Measurements from ENCODE around the gene ACTR3C. TPM values are rescaled to one million over a fixed set of nuclear protein-coding genes. Genes with fewer than 3 reads are reported as not detected.

Gene ACTR3C
- total RNA-seq, 1 experiment from 2014 or later, result 0.48 TPM

- Histone ChIP-seq H2AFZ (ENCODE audit: low read length) (no peak overlapping the region), H3K36me3 (ENCODE audit: insufficient read depth, low read length) (no peaks in the 10 kb centered on the region), H3K9me3 (ENCODE audit: low read length) (no peaks in the 10 kb centered on the region), H3K27ac (ENCODE audit: low read length) (no peak overlapping the region), H3K4me1 (ENCODE audit: low read length) (peaks cover 14% of the 10 kb centered on the region), H3K27me3 (ENCODE audit: low read length) (no peaks in the 10 kb centered on the region), H4K20me1 (ENCODE audit: insufficient read depth, low read depth, low read length) (no peaks in the 10 kb centered on the region), H3K4me3 (ENCODE audit: low read length) (no peak overlapping the region), H3K9me2 (replicated peaks; ENCODE audit: insufficient read depth, low read length) (no peaks in the 10 kb centered on the region), H3K4me2 (ENCODE audit: low read depth, low read length, poor library complexity, severe bottlenecking) (no peak overlapping the region), H3K9ac (ENCODE audit: low read length) (no peak overlapping the region), H3K79me2 (ENCODE audit: low read length) (no peaks in the 10 kb centered on the region)
- no peak for DNase-seq
Measured at GRCh38 chr7:150361807-150362621, 38.7 kb upstream of the ACTR3C start.

- Histone ChIP-seq H3K9me2 (replicated peaks; ENCODE audit: insufficient read depth, low read length) (no peaks in the 10 kb centered on the region), H3K9me3 (ENCODE audit: low read length) (no peaks in the 10 kb centered on the region), H3K4me1 (ENCODE audit: low read length) (peaks cover 14% of the 10 kb centered on the region), H3K27me3 (ENCODE audit: low read length) (no peaks in the 10 kb centered on the region), H2AFZ (ENCODE audit: low read length) (no peak overlapping the region), H3K9ac (ENCODE audit: low read length) (no peak overlapping the region), H4K20me1 (ENCODE audit: insufficient read depth, low read depth, low read length) (no peaks in the 10 kb centered on the region), H3K4me3 (ENCODE audit: low read length) (no peak overlapping the region), H3K4me2 (ENCODE audit: low read depth, low read length, poor library complexity, severe bottlenecking) (no peak overlapping the region), H3K36me3 (ENCODE audit: insufficient read depth, low read length) (no peaks in the 10 kb centered on the region), H3K27ac (ENCODE audit: low read length) (no peak overlapping the region), H3K79me2 (ENCODE audit: low read length) (no peaks in the 10 kb centered on the region)
- no peak for DNase-seq
Measured at GRCh38 chr7:150361402-150361801, 38.1 kb upstream of the ACTR3C start.

GRCh38 chr7:150360363-150361058 is 37.2 kb upstream of the ACTR3C start:
- H3K4me1 ChIP-seq (ENCODE audit: low read length), result peaks cover 6% of the 10 kb centered on the region; the same call in 1 of the 2 replicates
- H3K4me3 ChIP-seq (ENCODE audit: low read length), result no peak overlapping the region
- no peaks in the 10 kb centered on the region for H3K9me3 ChIP-seq (ENCODE audit: low read length)
- no peak overlapping the region for H3K9ac ChIP-seq (ENCODE audit: low read length)
- no peak overlapping the region for H2AFZ ChIP-seq (ENCODE audit: low read length)
- H3K79me2 ChIP-seq (ENCODE audit: low read length), result no peaks in the 10 kb centered on the region
- H3K27ac ChIP-seq (ENCODE audit: low read length), result no peak overlapping the region
- no peaks in the 10 kb centered on the region for H4K20me1 ChIP-seq (ENCODE audit: insufficient read depth, low read depth, low read length)
- DNase-seq, result no peak
- H3K36me3 ChIP-seq (ENCODE audit: insufficient read depth, low read length), result no peaks in the 10 kb centered on the region
- H3K9me2 ChIP-seq (replicated peaks; ENCODE audit: insufficient read depth, low read length), result no peaks in the 10 kb centered on the region
- no peaks in the 10 kb centered on the region for H3K27me3 ChIP-seq (ENCODE audit: low read length)
- H3K4me2 ChIP-seq (ENCODE audit: low read depth, low read length, poor library complexity, severe bottlenecking), result no peak overlapping the region

- Histone ChIP-seq H3K79me2 (ENCODE audit: low read length) (no peaks in the 10 kb centered on the region), H2AFZ (ENCODE audit: low read length) (no peak overlapping the region), H3K4me3 (ENCODE audit: low read length) (no peak overlapping the region), H3K9me2 (replicated peaks; ENCODE audit: insufficient read depth, low read length) (no peaks in the 10 kb centered on the region), H3K36me3 (ENCODE audit: insufficient read depth, low read length) (no peaks in the 10 kb centered on the region), H3K4me2 (ENCODE audit: low read depth, low read length, poor library complexity, severe bottlenecking) (no peak overlapping the region), H3K27ac (ENCODE audit: low read length) (no peak overlapping the region), H3K9ac (ENCODE audit: low read length) (no peak overlapping the region), H4K20me1 (ENCODE audit: insufficient read depth, low read depth, low read length) (no peaks in the 10 kb centered on the region), H3K27me3 (ENCODE audit: low read length) (no peaks in the 10 kb centered on the region), H3K9me3 (ENCODE audit: low read length) (no peaks in the 10 kb centered on the region), H3K4me1 (ENCODE audit: low read length) (peaks cover 6% of the 10 kb centered on the region; the same call in 1 of the 2 replicates)
- no peak for DNase-seq
Measured at GRCh38 chr7:150359622-150360362, 36.4 kb upstream of the ACTR3C start.

GRCh38 chr7:150358988-150359621 is 35.8 kb upstream of the ACTR3C start:
- no peak overlapping the region for H3K4me2 ChIP-seq (ENCODE audit: low read depth, low read length, poor library complexity, severe bottlenecking)
- no peak overlapping the region for H3K9ac ChIP-seq (ENCODE audit: low read length)
- H3K9me3 ChIP-seq (ENCODE audit: low read length), result no peaks in the 10 kb centered on the region
- H4K20me1 ChIP-seq (ENCODE audit: insufficient read depth, low read depth, low read length), result no peaks in the 10 kb centered on the region
- no peaks in the 10 kb centered on the region for H3K36me3 ChIP-seq (ENCODE audit: insufficient read depth, low read length)
- H3K27me3 ChIP-seq (ENCODE audit: low read length), result no peaks in the 10 kb centered on the region
- H3K4me3 ChIP-seq (ENCODE audit: low read length), result no peak overlapping the region
- no peaks in the 10 kb centered on the region for H3K9me2 ChIP-seq (replicated peaks; ENCODE audit: insufficient read depth, low read length)
- H3K27ac ChIP-seq (ENCODE audit: low read length), result no peak overlapping the region
- H2AFZ ChIP-seq (ENCODE audit: low read length), result no peak overlapping the region
- H3K4me1 ChIP-seq (ENCODE audit: low read length), result peaks cover 5% of the 10 kb centered on the region; the same call in 1 of the 2 replicates
- DNase-seq, result no peak
- no peaks in the 10 kb centered on the region for H3K79me2 ChIP-seq (ENCODE audit: low read length)

GRCh38 chr7:150358433-150358832 is 35.1 kb upstream of the ACTR3C start:
- no peak overlapping the region for H3K9ac ChIP-seq (ENCODE audit: low read length)
- no peak overlapping the region for H2AFZ ChIP-seq (ENCODE audit: low read length)
- no peak overlapping the region for H3K4me2 ChIP-seq (ENCODE audit: low read depth, low read length, poor library complexity, severe bottlenecking)
- H3K4me3 ChIP-seq (ENCODE audit: low read length), result no peak overlapping the region
- no peaks in the 10 kb centered on the region for H3K36me3 ChIP-seq (ENCODE audit: insufficient read depth, low read length)
- H3K9me2 ChIP-seq (replicated peaks; ENCODE audit: insufficient read depth, low read length), result no peaks in the 10 kb centered on the region
- no peak overlapping the region for H3K27ac ChIP-seq (ENCODE audit: low read length)
- no peak for DNase-seq
- no peaks in the 10 kb centered on the region for H3K4me1 ChIP-seq (ENCODE audit: low read length)
- no peaks in the 10 kb centered on the region for H3K79me2 ChIP-seq (ENCODE audit: low read length)
- no peaks in the 10 kb centered on the region for H3K9me3 ChIP-seq (ENCODE audit: low read length)
- no peaks in the 10 kb centered on the region for H3K27me3 ChIP-seq (ENCODE audit: low read length)
- no peaks in the 10 kb centered on the region for H4K20me1 ChIP-seq (ENCODE audit: insufficient read depth, low read depth, low read length)

GRCh38 chr7:150357771-150358427 is 34.6 kb upstream of the ACTR3C start:
- Histone ChIP-seq H3K27ac (ENCODE audit: low read length) (no peak overlapping the region), H3K9me2 (replicated peaks; ENCODE audit: insufficient read depth, low read length) (no peaks in the 10 kb centered on the region), H3K36me3 (ENCODE audit: insufficient read depth, low read length) (no peaks in the 10 kb centered on the region), H3K9ac (ENCODE audit: low read length) (no peak overlapping the region), H3K4me2 (ENCODE audit: low read depth, low read length, poor library complexity, severe bottlenecking) (no peak overlapping the region), H3K79me2 (ENCODE audit: low read length) (no peaks in the 10 kb centered on the region), H3K4me3 (ENCODE audit: low read length) (no peak overlapping the region), H3K9me3 (ENCODE audit: low read length) (no peaks in the 10 kb centered on the region), H2AFZ (ENCODE audit: low read length) (no peak overlapping the region), H3K4me1 (ENCODE audit: low read length) (no peaks in the 10 kb centered on the region), H4K20me1 (ENCODE audit: insufficient read depth, low read depth, low read length) (no peaks in the 10 kb centered on the region), H3K27me3 (ENCODE audit: low read length) (no peaks in the 10 kb centered on the region)
- no peak for DNase-seq
